GM21737 (cell line): Measurements from ENCODE around the gene AFF1.

Source experiments
- ATAC-seq: cut with Tn5 transposase; IDR thresholded peaks from one replicate; pipeline ENCODE4 v1.9.1; 2021; ENCODE audit warnings: mild to moderate bottlenecking, moderate library complexity; ENCODE audit not compliant: unreplicated experiment

AFF1 gene

GRCh38 chr4:87101543-87102199 is 166.9 kb downstream of the AFF1 start:
- no peak for ATAC-seq

- ATAC-seq, result no peak
These were observed 168.3 kb downstream of the AFF1 start for GRCh38 chr4:87103086-87103485.

GRCh38 chr4:87103691-87104187 is 168.9 kb downstream of the AFF1 start:
- no peak for ATAC-seq

- ATAC-seq, result no peak
These were observed 170.5 kb downstream of the AFF1 start for GRCh38 chr4:87105101-87105845.

- ATAC-seq, result no peak
These were observed 173.3 kb downstream of the AFF1 start for GRCh38 chr4:87108142-87108546.

GRCh38 chr4:87109121-87109520 is 174.3 kb downstream of the AFF1 start:
- no peak for ATAC-seq

- no peak for ATAC-seq
These were observed 175.1 kb downstream of the AFF1 start for GRCh38 chr4:87109945-87110344.

- no peak for ATAC-seq
These were observed 177.3 kb downstream of the AFF1 start for GRCh38 chr4:87112063-87112462.

GRCh38 chr4:87114245-87115062 is 179.6 kb downstream of the AFF1 start:
- ATAC-seq, result no peak

- no peak for ATAC-seq
These were observed 181.4 kb downstream of the AFF1 start for GRCh38 chr4:87116231-87116630.

GRCh38 chr4:87117051-87117731 is 182.4 kb downstream of the AFF1 start:
- ATAC-seq, result no peak

GRCh38 chr4:87117732-87118075 is 182.9 kb downstream of the AFF1 start:
- no peak for ATAC-seq

GRCh38 chr4:87118421-87118820 is 183.6 kb downstream of the AFF1 start:
- ATAC-seq, result no peak

GRCh38 chr4:87118826-87119225 is 184.0 kb downstream of the AFF1 start:
- no peak for ATAC-seq

GRCh38 chr4:87120010-87120409 is 185.2 kb downstream of the AFF1 start:
- no peak for ATAC-seq

- no peak for ATAC-seq
These were observed 185.8 kb downstream of the AFF1 start for GRCh38 chr4:87120411-87121162.

- no peak for ATAC-seq
These were observed 186.7 kb downstream of the AFF1 start for GRCh38 chr4:87121341-87122065.

- no peak for ATAC-seq
These were observed 187.4 kb downstream of the AFF1 start for GRCh38 chr4:87122252-87122651.

- no peak for ATAC-seq
These were observed 191.2 kb downstream of the AFF1 start for GRCh38 chr4:87126056-87126455.
